Activated CD8-positive, alpha-beta memory T cell treated with anti-CD3 and anti-CD28 coated beads, Interleukin-2, amount 10 ng/mL, durations not matched to agents 7 days and 5 days (primary cell): ENCODE data around the gene MAP3K2. TPM values are rescaled to one million over a fixed set of nuclear protein-coding genes. Genes with fewer than 3 reads are reported as not detected.

Experiments
- ATAC-seq: fragments of 150-1000 bp; cut with Tn5 transposase; one replicate; pipeline ENCODE4 v1.10.0; 2021; ENCODE audit warnings: moderate library complexity
- CTCF ChIA-PET: fragments of 350-600 bp; sonication (Branson Sonifier 250); formaldehyde crosslinking; loops from one replicate; lab custom pipeline; 2021; ENCODE audit warnings: antibody characterized with exemption; lab: Charles Lee
- DNase-seq: peaks from one replicate; pipeline ENCODE4 v3.0.0-alpha.2; 2020
- H3K27ac Mint-ChIP-seq: one replicate; pipeline ENCODE4 v1.8.0; 2021; ENCODE audit warnings: mild to moderate bottlenecking, mixed read lengths
- H3K27me3 Mint-ChIP-seq: one replicate; pipeline ENCODE4 v1.8.0; 2021; ENCODE audit warnings: mixed read lengths
- H3K36me3 Mint-ChIP-seq: one replicate; pipeline ENCODE4 v1.8.0; 2021; ENCODE audit warnings: mild to moderate bottlenecking, mixed read lengths
- H3K4me1 Mint-ChIP-seq: one replicate; pipeline ENCODE4 v1.8.0; 2021; ENCODE audit warnings: mixed read lengths
- H3K4me3 Mint-ChIP-seq: one replicate; pipeline ENCODE4 v1.8.0; 2021; ENCODE audit warnings: mild to moderate bottlenecking, moderate library complexity, mixed read lengths
- H3K9me3 Mint-ChIP-seq: one replicate; pipeline ENCODE4 v1.8.0; 2022; ENCODE audit warnings: low read depth, mixed read lengths
- total RNA-seq, 2 experiments: library from RNA; stranded (reverse); gene quantifications; one replicate each; pipeline ENCODE4 v1.2.3, GENCODE V29; 2021

MAP3K2 gene
- total RNA-seq, 2 experiments from 2014 or later: 53.5 to 56.9 TPM

DNA sequence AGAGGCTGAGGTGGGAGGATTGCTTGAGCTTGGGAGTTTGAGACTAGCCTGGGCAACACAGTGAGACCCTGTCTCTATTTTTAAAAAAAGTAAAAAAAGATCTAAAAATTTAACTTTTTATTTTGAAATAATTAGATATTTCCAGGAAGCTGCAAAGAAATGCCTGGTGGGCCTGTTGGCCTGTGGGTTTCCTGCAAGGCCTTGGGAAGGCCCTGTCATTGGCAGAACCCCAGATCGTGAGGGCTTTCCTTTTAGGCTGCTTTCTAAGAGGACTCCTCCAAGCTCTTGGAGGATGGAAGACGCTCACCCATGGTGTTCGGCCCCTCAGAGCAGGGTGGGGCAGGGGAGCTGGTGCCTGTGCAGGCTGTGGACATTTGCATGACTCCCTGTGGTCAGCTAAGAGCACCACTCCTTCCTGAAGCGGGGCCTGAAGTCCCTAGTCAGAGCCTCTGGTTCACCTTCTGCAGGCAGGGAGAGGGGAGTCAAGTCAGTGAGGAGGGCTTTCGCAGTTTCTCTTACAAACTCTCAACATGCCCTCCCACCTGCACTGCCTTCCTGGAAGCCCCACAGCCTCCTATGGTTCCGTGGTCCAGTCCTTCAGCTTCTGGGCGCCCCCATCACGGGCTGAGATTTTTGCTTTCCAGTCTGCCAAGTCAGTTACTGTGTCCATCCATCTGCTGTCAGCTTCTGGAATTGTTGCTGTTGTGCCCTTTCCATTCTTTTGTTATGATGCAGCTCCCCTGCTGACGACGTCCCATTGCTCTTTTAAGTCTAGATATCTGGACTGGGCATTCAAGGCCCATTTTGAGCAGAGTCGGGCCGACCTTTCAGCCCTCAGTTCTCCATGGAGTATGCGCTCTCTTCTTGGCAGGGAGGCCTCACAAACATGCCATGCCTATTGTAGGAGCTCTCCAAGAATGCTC, 37.1 kb upstream of the MAP3K2 start:
- CTCF ChIA-PET: interaction anchor here (2.9 kb wide), 1 partner anchor 9 kb away, joined by 13 read pairs; no protein-coding TSS in a partner anchor
- Mint-ChIP-seq H3K27ac (no peak overlapping the region), H3K9me3 (no peaks in the 10 kb centered on the region), H3K4me3 (no peak overlapping the region), H3K27me3 (peaks cover 41% of the 10 kb centered on the region), H3K36me3 (no peaks in the 10 kb centered on the region), H3K4me1 (peaks cover 9% of the 10 kb centered on the region)
- ATAC-seq (no peak), DNase-seq (no peak)

DNA sequence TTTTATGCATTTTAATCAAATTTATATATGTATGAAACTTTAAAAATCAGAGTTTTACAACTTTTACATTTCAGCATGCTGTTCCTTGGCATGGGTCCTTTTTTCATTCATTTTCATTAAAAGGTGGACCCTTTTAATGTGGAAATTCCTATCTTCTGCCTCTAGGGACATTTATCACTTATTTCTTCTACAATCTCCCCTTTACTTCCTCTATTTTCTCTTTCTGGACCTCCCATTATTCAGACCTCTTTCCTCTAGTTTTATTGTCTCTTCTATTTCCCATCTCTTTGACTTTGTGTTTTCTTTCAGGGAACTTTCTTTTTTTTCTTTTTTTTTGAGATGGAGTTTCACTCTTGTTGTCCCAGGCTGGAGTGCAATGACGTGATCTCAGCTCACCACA, 36.1 kb upstream of the MAP3K2 start:
- Mint-ChIP-seq H3K27me3 (peaks cover 44% of the 10 kb centered on the region), H3K27ac (no peak overlapping the region), H3K4me3 (no peak overlapping the region), H3K9me3 (no peaks in the 10 kb centered on the region), H3K36me3 (no peaks in the 10 kb centered on the region), H3K4me1 (peaks cover 9% of the 10 kb centered on the region)
- CTCF ChIA-PET: interaction anchor here (2.9 kb wide), 1 partner anchor 8 kb away, joined by 13 read pairs; no protein-coding TSS in a partner anchor
- ATAC-seq (no peak), DNase-seq (no peak)

DNA sequence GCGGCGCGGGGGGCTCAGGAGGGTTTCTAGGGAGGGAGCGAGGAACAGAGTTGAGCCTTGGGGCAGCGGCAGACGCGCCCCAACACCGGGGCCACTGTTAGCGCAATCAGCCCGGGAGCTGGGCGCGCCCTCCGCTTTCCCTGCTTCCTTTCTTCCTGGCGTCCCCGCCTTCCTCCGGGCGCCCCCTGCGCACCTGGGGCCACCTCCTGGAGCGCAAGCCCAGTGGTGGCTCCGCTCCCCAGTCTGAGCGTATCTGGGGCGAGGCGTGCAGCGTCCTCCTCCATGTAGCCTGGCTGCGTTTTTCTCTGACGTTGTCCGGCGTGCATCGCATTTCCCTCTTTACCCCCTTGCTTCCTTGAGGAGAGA, 35.7 kb upstream of the MAP3K2 start:
- H3K9me3 Mint-ChIP-seq: no peaks in the 10 kb centered on the region
- H3K36me3 Mint-ChIP-seq: no peaks in the 10 kb centered on the region
- peaks cover 44% of the 10 kb centered on the region for H3K27me3 Mint-ChIP-seq
- peak overlapping the region; percentile 14 for H3K4me3 Mint-ChIP-seq
- ATAC-seq (peak; percentile 50), DNase-seq (no peak)
- peaks cover 9% of the 10 kb centered on the region for H3K4me1 Mint-ChIP-seq
- CTCF ChIA-PET: interaction anchor here (0.8 to 1.5 kb wide), 3 partner anchors 9 to 56 kb away, joined by 3 to 4 read pairs (median 3); no protein-coding TSS in a partner anchor
- no peak overlapping the region for H3K27ac Mint-ChIP-seq

DNA sequence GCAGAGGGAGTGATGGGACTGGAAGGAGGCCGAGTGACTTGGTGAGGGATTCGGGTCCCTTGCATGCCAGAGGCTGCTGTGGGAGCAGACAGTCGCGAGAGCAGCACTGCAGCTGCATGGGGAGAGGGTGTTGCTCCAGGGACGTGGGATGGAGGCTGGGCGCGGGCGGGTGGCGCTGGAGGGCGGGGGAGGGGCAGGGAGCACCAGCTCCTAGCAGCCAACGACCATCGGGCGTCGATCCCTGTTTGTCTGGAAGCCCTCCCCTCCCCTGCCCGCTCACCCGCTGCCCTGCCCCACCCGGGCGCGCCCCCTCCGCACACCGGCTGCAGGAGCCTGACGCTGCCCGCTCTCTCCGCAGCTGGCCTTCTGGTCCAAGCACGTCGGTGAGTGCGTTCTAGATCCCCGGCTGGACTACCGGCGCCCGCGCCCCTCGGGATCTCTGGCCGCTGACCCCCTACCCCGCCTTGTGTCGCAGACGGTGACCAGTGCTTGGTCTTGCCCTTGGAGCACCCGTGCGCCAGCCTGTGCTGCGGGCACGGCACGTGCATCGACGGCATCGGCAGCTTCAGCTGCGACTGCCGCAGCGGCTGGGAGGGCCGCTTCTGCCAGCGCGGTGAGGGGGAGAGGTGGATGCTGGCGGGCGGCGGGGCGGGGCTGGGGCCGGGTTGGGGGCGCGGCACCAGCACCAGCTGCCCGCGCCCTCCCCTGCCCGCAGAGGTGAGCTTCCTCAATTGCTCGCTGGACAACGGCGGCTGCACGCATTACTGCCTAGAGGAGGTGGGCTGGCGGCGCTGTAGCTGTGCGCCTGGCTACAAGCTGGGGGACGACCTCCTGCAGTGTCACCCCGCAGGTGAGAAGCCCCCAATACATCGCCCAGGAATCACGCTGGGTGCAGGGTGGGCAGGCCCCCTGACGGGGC, 35.0 kb upstream of the MAP3K2 start:
- CTCF ChIA-PET: interaction anchor here (0.8 to 1.5 kb wide), 3 partner anchors 9 to 57 kb away, joined by 3 to 4 read pairs (median 3); no protein-coding TSS in a partner anchor

DNA sequence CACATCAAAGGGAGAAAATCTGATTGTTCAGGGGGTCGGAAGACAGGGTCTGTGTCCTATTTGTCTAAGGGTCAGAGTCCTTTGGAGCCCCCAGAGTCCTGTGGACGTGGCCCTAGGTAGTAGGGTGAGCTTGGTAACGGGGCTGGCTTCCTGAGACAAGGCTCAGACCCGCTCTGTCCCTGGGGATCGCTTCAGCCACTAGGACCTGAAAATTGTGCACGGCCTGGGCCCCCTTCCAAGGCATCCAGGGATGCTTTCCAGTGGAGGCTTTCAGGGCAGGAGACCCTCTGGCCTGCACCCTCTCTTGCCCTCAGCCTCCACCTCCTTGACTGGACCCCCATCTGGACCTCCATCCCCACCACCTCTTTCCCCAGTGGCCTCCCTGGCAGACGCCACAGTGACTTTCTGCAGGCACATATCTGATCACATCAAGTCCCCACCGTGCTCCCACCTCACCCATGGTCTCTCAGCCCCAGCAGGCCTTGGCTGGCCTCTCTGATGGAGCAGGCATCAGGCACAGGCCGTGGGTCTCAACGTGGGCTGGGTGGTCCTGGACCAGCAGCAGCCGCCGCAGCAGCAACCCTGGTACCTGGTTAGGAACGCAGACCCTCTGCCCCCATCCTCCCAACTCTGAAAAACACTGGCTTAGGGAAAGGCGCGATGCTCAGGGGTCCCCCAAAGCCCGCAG, 34.2 kb upstream of the MAP3K2 start:
- Mint-ChIP-seq H3K27ac (no peak overlapping the region), H3K27me3 (peaks cover 44% of the 10 kb centered on the region), H3K36me3 (no peaks in the 10 kb centered on the region), H3K4me1 (peaks cover 15% of the 10 kb centered on the region), H3K9me3 (no peaks in the 10 kb centered on the region), H3K4me3 (no peak overlapping the region)
- CTCF ChIA-PET: interaction anchor here (1.5 kb wide), 1 partner anchor 57 kb away, joined by 3 read pairs; no protein-coding TSS in a partner anchor
- no peak for ATAC-seq
- no peak for DNase-seq

More for the DNA sequence above, 35.0 kb upstream of the MAP3K2 start:
- ATAC-seq (peak; percentile 50), DNase-seq (no peak)
- no peak overlapping the region for H3K27ac Mint-ChIP-seq
- H3K4me1 Mint-ChIP-seq: peaks cover 9% of the 10 kb centered on the region
- no peaks in the 10 kb centered on the region for H3K9me3 Mint-ChIP-seq
- H3K36me3 Mint-ChIP-seq: no peaks in the 10 kb centered on the region
- H3K4me3 Mint-ChIP-seq: peak overlapping the region; percentile 38
- peaks cover 44% of the 10 kb centered on the region for H3K27me3 Mint-ChIP-seq

DNA sequence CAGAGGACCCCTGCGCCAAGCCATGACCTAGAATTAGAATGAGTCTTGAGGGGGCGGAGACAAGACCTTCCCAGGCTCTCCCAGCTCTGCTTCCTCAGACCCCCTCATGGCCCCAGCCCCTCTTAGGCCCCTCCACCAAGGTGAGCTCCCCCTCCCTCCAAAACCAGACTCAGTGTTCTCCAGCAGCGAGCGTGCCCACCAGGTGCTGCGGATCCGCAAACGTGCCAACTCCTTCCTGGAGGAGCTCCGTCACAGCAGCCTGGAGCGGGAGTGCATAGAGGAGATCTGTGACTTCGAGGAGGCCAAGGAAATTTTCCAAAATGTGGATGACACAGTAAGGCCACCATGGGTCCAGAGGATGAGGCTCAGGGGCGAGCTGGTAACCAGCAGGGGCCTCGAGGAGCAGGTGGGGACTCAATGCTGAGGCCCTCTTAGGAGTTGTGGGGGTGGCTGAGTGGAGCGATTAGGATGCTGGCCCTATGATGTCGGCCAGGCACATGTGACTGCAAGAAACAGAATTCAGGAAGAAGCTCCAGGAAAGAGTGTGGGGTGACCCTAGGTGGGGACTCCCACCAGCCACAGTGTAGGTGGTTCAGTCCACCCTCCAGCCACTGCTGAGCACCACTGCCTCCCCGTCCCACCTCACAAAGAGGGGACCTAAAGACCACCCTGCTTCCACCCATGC, 33.5 kb upstream of the MAP3K2 start:
- no peak overlapping the region for H3K27ac Mint-ChIP-seq
- no peak overlapping the region for H3K4me3 Mint-ChIP-seq
- CTCF ChIA-PET: no interaction called here
- no peaks in the 10 kb centered on the region for H3K36me3 Mint-ChIP-seq
- no peak for ATAC-seq
- peaks cover 22% of the 10 kb centered on the region for H3K4me1 Mint-ChIP-seq
- no peak for DNase-seq
- no peaks in the 10 kb centered on the region for H3K9me3 Mint-ChIP-seq
- peaks cover 44% of the 10 kb centered on the region for H3K27me3 Mint-ChIP-seq

DNA sequence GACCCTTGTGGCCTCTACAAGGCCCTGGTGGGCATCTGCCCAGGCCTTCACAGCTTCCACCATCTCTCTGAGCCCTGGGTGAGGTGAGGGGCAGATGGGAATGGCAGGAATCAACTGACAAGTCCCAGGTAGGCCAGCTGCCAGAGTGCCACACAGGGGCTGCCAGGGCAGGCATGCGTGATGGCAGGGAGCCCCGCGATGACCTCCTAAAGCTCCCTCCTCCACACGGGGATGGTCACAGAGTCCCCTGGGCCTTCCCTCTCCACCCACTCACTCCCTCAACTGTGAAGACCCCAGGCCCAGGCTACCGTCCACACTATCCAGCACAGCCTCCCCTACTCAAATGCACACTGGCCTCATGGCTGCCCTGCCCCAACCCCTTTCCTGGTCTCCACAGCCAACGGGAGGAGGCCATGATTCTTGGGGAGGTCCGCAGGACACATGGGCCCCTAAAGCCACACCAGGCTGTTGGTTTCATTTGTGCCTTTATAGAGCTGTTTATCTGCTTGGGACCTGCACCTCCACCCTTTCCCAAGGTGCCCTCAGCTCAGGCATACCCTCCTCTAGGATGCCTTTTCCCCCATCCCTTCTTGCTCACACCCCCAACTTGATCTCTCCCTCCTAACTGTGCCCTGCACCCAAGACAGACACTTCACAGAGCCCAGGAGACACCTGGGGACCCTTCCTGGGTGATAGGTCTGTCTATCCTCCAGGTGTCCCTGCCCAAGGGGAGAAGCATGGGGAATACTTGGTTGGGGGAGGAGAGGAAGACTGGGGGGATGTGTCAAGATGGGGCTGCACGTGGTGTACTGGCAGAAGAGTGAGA, 32.5 kb upstream of the MAP3K2 start:
- Mint-ChIP-seq H3K27ac (no peak overlapping the region), H3K4me3 (no peak overlapping the region), H3K36me3 (no peaks in the 10 kb centered on the region), H3K4me1 (peaks cover 27% of the 10 kb centered on the region), H3K9me3 (no peaks in the 10 kb centered on the region), H3K27me3 (peaks cover 44% of the 10 kb centered on the region)
- DNase-seq (no peak), ATAC-seq (no peak)
- CTCF ChIA-PET: interaction anchor here (1.1 to 1.3 kb wide), 2 partner anchors 60 to 96 kb away, joined by 3 to 4 read pairs; no protein-coding TSS in a partner anchor

DNA sequence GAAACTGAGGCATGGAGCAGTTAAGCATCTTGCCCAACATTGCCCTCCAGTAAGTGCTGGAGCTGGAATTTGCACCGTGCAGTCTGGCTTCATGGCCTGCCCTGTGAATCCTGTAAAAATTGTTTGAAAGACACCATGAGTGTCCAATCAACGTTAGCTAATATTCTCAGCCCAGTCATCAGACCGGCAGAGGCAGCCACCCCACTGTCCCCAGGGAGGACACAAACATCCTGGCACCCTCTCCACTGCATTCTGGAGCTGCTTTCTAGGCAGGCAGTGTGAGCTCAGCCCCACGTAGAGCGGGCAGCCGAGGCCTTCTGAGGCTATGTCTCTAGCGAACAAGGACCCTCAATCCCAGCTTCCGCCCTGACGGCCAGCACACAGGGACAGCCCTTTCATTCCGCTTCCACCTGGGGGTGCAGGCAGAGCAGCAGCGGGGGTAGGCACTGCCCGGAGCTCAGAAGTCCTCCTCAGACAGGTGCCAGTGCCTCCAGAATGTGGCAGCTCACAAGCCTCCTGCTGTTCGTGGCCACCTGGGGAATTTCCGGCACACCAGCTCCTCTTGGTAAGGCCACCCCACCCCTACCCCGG, 31.8 kb upstream of the MAP3K2 start:
- no peak for DNase-seq
- CTCF ChIA-PET: interaction anchor here (1.1 to 1.3 kb wide), 2 partner anchors 61 to 95 kb away, joined by 3 to 4 read pairs; no protein-coding TSS in a partner anchor
- Mint-ChIP-seq H3K4me1 (peaks cover 27% of the 10 kb centered on the region), H3K36me3 (no peaks in the 10 kb centered on the region), H3K4me3 (no peak overlapping the region), H3K27ac (no peak overlapping the region), H3K9me3 (no peaks in the 10 kb centered on the region), H3K27me3 (peaks cover 38% of the 10 kb centered on the region)
- no peak for ATAC-seq

DNA sequence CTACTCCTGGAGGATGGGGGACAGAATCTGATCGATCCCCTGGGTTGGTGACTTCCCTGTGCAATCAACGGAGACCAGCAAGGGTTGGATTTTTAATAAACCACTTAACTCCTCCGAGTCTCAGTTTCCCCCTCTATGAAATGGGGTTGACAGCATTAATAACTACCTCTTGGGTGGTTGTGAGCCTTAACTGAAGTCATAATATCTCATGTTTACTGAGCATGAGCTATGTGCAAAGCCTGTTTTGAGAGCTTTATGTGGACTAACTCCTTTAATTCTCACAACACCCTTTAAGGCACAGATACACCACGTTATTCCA, 31.3 kb upstream of the MAP3K2 start:
- DNase-seq (no peak), ATAC-seq (no peak)
- H3K4me1 Mint-ChIP-seq: peaks cover 27% of the 10 kb centered on the region
- H3K27me3 Mint-ChIP-seq: peaks cover 35% of the 10 kb centered on the region
- H3K9me3 Mint-ChIP-seq: no peaks in the 10 kb centered on the region
- H3K27ac Mint-ChIP-seq: no peak overlapping the region
- CTCF ChIA-PET: interaction anchor here (1.1 kb wide), 1 partner anchor 95 kb away, joined by 3 read pairs; no protein-coding TSS in a partner anchor
- no peaks in the 10 kb centered on the region for H3K36me3 Mint-ChIP-seq
- H3K4me3 Mint-ChIP-seq: no peak overlapping the region

DNA sequence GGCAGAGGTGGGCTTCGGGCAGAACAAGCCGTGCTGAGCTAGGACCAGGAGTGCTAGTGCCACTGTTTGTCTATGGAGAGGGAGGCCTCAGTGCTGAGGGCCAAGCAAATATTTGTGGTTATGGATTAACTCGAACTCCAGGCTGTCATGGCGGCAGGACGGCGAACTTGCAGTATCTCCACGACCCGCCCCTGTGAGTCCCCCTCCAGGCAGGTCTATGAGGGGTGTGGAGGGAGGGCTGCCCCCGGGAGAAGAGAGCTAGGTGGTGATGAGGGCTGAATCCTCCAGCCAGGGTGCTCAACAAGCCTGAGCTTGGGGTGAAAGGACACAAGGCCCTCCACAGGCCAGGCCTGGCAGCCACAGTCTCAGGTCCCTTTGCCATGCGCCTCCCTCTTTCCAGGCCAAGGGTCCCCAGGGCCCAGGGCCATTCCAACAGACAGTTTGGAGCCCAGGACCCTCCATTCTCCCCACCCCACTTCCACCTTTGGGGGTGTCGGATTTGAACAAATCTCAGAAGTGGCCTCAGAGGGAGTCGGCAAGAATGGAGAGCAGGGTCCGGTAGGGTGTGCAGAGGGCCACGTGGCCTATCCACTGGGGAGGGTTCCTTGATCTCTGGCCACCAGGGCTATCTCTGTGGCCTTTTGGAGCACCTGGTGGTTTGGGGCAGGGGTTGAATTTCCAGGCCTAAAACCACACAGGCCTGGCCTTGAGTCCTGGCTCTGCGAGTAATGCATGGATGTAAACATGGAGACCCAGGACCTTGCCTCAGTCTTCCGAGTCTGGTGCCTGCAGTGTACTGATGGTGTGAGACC, 30.7 kb upstream of the MAP3K2 start, which contains the start of gene PROC:
PROC (plus strand) TSS at position 128 of the 812 bp plus-strand sequence. CDS start 1,516 bp downstream, outside the sequence.
- Mint-ChIP-seq H3K4me3 (no peak within 1 kb of the TSS), H3K4me1 (peaks cover 25% of the 10 kb centered on the region)

More for the DNA sequence above, 30.7 kb upstream of the MAP3K2 start, which contains the start of gene PROC:
- DNase-seq (no peak), ATAC-seq (no peak)
- CTCF ChIA-PET: no interaction called here
- Mint-ChIP-seq H3K9me3 (no peaks in the 10 kb centered on the region), H3K36me3 (peaks cover 2% of the 10 kb centered on the region), H3K27me3 (peaks cover 34% of the 10 kb centered on the region), H3K27ac (no peak within 1 kb of the TSS)
